HG02642 (cell line): ENCODE measurements around the gene KIAA1210.

Experiments
- ATAC-seq: cut with Tn5 transposase; IDR thresholded peaks from one replicate; pipeline ENCODE4 v1.9.1; 2021; ENCODE audit warnings: mild to moderate bottlenecking; ENCODE audit not compliant: unreplicated experiment, poor library complexity

Gene KIAA1210

DNA sequence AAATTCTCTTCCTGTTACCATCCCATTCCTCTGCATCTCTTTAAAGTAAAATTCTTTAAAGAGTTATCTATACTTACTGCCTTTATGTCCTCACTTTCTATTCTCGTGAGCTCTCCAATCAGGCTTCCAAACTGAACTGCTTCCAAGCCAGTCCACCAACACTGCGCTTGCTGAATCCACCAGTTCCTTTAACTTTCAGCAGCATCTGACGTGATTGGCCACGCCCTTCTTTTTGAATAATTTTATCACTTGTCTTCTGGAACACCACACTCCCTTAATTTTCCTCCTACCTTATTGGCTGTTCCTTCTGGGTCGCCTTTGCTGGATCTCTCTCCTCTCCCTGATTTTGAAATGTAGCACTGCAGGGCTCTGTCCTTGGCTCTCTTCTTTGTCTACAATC, at the start of gene KIAA1210:
TSS of gene KIAA1210 (minus strand) at position 163 of the 400 bp plus-strand sequence. CDS start 4,170 bp downstream, outside the sequence.
- no peak for ATAC-seq

DNA sequence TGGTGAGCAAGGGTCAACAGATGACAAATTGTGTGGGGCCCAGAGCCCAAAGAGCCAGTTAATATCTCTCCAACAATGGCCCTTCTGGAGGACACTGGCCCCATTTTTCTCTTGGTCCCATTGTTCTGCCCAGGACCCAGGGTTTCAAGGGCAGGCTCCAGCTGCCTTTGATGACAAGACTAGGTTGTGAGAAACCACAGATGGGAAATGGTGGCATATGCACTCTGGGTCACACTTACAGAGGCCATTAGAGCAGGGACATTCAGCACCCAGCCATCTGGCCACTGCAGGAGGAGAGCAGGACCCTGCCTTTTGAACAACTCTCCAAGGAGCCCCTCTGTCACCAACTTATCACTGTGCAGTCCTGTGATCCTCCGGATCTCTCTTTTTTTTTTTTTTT, 49.7 kb upstream of the KIAA1210 start:
- ATAC-seq, result no peak

DNA sequence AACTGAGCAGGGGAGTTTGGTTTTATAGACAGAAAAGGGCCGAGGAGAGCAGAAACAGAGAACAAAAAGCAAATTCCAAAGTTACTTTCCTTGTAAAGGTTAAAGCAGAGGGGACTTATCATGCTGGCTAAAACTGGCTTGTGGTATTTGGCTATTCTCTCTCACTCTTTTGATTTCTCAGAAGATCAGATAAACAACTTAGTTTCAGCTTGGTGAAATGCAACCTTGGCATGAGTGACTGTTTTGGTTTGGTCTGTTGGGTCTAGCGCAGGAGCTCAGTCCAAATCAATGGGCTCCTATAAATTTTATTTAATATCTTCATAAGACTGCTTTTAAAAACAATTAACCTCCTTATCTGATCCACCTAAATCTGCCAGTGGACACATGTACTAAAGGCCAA, 47.3 kb upstream of the KIAA1210 start:
- ATAC-seq, result no peak

DNA sequence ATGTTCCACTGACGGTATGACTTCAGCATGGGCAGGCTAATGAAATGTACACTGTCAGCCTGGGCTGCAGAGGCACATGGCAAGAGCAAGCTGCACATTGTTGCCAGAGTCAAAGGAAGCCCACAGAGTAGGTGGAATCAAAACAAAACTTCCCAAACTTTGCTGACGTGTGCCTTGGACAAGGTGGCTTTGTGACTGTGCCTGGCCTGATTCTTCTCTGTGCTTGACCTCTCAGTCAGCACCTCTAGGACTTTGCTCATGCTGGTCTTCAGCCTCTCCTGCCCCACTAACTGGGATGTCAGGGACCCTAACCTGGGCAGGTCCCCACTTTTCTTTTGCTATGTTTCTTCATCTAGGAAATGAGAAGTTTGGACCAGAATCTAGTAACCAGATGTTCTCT, 40.5 kb upstream of the KIAA1210 start:
- ATAC-seq, result no peak

DNA sequence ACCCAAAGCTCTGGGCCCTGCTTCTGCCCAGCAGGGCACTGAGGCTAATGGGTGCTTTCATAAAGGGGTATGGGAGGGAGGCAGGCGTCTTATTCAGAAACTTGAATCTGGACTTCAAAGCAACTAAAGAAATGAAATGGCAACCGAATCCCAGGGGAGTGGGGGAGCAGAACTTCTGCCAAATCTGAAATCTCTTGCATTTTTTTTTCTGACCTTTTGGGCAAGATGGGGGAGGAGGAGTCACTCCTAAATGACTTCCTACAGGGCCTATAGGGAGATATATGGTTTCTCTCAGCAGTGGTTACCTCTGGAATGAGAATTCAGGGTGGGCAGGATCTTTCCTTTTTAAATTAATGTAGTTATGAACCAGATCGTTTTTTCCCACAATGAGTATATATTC, 30.6 kb upstream of the KIAA1210 start:
- no peak for ATAC-seq

DNA sequence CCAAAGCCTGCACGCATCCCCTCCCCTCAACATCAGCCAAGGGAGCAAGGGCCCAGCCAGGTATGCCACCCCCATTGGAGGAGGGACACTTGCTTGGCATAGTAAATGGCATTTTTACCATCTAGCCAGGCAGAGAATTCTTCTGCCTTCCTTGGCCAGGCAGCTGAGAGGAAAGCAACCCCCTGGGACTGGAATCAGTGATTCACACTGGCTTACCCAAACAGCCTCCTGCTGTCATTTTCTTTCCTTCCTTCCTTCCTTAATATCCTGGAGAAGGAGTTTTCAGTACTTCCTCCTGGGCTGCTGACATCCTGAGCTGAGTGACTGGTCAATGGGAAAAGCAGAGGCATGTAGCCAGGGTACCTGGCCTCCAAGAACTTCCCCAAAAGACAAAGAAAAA, 28.6 kb upstream of the KIAA1210 start:
- no peak for ATAC-seq

DNA sequence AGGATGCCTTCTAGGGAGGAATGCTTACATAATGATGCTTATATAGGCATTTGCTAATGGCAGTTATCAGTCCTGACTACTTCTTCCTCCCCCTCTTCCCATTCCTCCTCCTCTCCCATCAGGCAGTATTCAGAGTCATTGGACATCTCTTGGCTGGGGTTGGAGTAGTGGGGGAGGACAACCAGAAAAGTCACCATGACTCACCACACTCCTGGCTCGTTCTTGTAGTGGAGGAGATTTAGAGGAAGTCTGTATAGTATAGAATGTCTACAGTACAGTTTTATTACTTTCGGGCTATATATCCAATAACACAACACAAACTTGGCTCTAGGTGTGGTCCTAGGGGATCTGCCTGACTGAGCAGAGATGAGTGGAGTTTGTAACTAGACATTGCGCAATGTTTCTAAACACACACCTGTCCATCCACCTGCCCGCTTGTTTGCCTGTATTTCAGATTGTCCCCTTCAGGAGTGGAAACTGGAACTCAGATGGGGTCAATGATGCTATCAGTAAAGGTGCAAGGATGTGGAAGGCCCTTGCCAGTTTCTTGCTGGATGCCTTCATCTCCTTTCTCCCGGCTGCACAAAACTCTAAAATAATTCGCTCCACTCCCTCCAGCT, 27.9 kb upstream of the KIAA1210 start:
- no peak for ATAC-seq

DNA sequence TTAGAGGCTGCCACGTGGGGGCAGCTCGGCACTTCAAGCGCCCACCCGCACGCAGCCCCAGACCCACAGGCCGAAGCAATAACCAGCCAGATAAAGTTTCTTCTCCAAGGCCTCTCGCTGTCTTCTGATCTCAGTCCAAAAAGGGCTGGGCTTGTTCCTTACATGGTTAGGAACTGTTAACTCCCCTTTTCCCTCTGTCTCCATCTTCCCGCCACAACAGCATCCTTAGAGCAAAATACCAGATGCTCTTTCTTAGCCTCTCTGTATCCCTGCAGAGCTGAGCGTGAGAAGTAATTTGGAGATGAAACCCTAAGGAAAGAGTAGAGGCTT, 23.4 kb upstream of the KIAA1210 start:
- ATAC-seq, result no peak

DNA sequence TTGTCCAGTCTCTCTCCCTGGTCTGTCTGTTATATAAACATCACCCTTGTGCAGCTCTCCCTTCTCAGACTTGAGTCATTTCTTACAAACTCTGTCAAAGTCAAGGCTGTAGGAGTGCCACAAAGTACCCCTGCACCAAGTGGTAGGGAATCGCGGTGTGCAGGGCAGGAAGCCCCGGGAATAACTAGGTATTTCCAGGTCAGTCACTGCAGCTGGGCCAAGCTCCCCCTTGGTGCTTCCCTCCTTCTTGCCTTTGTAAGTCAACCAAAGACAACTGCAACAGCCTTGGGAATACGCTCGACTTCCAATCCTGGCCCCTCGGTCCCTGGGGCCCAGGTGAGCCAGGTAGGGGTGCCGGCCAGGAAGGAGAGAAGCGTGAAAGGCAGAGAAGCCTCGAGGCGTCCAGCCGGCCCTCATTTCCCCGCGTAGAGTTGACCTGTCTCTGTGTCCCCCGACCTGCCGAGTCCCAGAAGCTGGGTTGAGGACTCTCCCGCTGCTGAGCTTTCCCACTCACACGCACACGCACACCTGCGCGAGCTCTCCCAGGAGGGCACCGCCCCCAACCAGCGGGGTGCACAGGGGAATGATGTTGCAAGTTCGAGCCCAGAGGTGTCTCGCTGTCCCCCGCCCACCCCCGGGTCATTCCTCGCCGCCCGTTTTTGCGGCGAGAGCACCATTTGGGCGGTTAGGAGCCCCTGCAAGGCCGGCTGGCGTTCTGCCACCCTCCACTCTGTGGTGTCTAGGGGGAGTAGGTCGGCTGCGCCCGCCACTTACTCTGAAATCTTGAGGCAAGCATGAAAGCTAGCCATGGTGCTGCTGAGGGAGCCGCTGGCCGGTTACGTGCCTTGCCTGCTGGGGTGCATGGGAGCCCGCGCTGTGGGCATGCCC, 22.8 kb upstream of the KIAA1210 start:
- no peak for ATAC-seq

DNA sequence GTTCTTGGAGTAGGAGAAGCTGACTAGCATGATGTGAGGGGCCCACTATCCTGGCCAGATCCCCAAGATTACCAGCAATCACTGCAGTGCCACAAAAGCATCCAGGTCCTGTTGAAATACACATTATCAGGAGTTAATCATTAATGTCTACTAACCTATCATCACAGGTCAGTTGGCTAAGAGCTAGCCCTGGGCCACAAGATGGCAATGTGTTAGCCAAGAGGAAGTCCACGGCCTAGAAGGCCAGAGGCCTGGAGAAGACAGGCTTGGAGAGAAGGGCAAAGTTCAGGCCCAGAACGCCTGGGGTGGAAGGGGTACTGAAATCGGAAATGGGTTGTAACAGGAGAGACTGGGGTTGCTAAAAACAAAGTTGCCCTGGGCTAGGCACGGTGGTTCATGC, 19.9 kb upstream of the KIAA1210 start:
- no peak for ATAC-seq

DNA sequence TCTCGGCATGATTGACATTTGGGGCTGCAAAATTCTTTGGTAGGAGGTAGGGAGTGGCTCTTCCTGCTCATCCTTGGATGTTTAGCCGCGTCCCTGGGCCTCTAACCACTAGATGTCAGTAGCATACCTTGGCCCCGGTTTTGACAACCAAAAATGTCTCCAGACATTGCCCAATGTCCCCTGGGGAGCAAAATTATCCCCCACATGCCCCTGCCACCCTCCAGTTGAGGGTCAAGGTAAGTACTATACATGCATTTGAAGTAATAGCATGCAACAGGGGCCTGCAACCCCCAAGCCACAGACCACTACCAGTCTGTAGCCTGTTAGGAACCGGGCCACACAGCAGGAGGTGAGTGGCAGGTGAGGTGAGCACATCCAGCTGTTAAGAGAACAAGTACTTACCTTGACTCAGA, 17.6 kb upstream of the KIAA1210 start:
- no peak for ATAC-seq

DNA sequence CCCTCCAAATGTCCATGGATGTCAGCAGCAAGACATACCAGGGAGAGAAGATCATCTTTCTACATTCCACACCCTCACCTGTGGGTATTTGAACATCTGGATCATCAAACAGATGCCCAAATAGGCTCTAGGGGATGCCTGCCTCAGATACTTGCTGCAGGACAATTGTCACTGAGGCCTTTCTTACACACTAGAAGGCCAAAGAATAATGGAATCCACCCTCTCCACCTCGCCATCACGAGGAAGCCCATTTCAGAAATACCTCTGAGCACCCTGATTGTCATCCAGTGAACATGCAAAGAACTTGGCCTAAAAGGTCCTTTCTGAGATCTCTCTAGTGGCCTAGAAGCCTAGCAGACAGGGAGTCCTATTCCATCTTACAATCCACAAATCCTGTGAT, 6.9 kb upstream of the KIAA1210 start:
- ATAC-seq, result no peak

DNA sequence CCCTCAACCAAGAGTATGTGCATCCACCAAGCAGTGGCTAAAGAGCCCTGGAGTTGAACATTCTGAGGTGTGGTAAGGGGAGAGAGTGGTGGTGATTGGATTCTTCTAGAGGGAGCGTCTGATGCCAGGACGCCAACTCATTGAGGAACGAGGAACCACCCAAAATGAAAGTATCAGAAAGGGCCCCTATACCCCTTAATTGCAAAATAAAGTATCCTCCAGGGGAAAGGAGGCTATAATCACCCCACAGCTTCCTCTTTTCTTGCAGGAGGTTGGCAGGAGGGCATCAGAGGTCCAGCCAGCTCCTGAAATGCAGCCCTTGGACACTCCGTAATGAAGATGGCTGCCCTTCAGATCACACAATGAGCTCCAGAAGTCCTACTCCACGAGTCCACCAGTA, 5.3 kb upstream of the KIAA1210 start:
- no peak for ATAC-seq

DNA sequence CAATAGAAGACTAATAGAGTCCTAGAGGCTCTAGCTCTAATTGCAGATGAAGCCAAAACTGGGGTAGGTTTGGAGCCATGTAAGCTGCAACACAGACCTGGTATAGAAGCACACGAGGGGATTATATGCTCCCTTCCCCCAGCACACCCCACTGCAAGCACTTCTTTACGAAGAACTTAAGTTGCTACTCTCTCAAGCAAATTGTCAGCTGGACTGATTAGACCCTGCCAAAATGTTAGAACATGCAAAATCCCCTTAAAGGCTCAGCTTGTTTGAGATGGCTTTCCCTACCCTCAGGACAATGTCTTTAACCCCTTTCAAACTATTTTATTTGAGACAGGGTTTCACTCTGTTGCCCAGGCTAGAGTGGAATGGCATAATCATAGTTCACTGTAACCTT, 4.7 kb upstream of the KIAA1210 start:
- no peak for ATAC-seq

DNA sequence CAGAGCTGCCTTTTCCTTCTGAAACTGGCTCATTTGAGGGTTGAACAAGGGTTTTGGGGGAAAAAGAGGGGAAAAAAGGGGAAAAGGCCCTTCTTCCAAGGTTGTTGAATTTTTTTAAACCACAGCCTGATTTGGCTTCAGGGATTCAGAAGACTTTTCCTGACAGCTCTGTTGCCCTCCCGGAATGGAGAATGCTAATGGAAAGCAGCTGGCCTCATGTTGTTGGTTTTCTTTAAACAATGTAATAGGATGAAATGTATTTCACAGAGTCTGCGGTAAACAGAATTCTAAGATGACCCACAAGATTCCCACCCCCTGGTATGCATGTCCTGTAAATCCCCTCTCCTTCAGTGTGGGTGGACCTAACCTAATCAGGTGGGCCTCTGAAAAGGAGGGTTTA, 3.3 kb upstream of the KIAA1210 start:
- no peak for ATAC-seq

DNA sequence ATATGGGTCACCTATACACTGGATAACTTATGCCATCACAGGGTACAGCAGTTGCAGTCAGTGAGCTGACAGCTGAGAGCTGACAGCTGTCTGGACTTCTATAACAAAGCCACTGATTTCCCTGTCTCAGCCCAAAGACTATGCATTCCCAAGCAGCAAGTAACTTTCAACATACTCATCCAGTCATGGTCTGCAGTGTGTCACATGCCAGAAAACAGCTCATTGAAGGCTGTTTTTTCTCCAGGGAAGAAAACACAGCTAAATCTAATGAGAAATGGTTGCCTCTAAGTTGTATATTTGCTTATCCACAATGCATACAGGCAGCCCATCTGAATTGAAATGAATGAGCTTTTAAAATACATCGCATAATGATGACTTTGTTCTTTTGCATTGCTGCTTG, 6.3 kb downstream of the KIAA1210 start:
- ATAC-seq, result no peak

DNA sequence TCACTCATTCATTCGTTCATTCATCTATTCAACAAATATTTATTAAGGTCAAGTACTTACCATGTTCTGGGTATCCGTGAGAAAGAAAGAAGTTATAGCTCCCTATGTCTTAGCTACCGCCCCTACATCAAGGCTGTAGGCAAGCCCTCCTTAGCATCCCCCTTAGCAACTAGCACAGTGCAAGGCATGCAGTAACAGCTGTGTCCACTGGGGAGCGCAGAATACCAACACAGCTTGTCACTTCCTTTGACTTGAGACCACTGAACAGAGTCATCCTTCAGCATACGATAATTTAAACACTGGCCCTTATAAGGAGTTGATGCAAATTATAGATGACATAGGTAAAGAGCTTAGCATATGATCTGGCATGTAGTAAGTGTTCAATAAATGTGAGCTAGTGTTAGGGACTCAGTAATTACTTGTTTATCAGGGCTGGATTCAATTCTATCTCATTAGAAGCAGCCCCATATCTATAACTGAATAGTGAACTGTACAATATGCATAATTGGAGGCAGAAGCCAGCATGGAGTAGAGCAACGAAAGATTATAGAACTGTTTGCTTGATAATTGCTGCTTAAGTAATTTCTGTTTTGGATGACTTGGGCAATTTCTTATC, 8.7 kb downstream of the KIAA1210 start:
- ATAC-seq, result peak; percentile 83

DNA sequence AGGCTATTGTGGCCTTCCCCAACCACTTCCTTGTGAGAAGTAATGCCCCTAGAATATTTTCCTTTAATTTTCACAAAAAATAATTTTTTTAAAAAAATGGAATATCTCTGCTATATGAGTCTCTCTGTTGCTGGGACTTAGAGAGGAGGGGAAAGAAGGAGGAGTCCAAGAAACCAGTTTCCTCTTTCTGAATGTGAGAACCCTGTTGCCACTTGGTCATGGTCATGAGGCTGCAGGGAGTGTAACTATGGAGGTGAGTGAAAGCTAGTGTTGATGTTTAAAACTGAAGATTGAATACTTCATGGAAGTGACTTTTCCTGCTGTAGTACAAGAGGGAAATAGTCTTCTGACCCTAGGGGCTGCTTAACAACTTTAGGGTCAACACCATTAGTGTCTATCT, 20.4 kb downstream of the KIAA1210 start:
- ATAC-seq, result no peak

DNA sequence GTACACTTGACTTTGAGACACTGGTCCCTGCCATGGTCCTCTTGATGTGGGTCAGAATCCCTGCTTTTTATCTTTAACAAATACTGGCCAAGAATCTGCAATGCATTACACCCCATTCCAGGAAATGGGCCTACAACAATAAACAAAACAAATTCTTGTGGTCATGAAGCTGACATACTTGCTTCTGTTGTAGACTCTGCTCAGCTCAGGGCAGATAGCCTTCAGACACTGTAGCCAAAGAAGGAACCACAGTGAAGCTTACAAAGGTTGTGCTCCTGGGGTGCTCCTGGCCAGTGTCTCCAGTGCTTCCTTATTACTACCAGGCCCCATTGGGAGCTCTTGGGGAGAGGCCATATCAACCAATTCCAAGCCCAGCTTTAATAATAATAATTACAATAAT, 21.8 kb downstream of the KIAA1210 start:
- no peak for ATAC-seq

DNA sequence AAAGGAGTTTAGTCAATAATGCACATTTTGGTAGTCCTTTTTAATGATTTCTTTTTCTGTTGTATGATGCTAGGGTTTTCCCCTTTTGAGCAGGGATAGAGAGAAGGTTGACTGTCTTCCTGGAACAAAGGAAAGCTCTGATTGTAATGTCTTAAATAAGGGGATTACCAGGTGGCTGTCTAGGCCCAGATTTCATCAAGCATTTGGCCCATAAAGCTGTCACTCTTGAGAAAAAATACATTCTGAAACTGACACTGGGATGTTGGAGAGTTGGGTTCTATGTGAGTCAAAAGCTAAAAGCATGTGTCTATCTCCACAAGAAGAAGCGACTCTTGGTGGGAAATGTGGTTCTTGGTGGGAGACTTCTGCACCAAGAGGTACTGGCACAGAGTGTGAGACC, 26.4 kb downstream of the KIAA1210 start:
- no peak for ATAC-seq

DNA sequence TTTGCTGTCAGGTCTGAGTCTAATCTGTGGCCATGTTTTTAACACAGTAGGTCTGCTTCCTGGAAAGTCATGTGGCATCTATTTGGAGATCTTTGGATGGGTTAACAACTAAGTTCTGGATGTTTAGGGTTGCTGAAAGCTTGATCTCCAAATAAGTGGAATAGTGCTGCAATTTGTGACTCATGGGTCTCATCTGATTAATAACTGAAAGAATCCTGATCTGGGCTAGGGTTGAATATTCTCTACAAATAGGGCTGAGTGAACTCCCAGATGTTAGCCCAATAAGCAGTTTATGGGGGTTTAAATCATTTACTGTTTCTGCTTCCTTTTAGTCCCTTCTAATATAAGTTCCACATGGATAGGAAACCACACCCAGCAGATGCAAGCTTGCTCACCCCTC, 31.7 kb downstream of the KIAA1210 start:
- no peak for ATAC-seq

DNA sequence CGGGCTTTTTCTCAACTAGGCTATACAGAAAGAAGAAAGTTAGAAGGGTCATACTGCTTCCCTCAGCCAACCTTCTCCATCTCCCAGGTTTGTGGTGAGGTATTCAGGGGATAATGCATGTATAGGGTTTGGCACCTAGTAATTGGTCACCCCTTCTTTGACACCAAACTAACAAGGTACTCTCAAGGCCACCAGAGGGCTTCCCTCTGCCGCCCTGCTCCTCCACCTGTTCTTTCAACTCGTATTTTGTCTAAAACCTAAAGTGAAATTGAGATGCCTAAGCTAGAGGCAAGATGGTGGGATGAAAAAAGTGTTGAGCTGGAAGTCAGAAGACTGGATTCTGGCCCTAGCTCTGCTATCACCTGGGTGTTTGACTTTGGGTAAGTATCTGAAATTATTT, 32.8 kb downstream of the KIAA1210 start:
- no peak for ATAC-seq
